Activated CD4-positive, alpha-beta T cell treated with anti-CD3 and anti-CD28 coated beads, Interleukin-2, amount 10 ng/mL, durations not matched to agents 7 days and 5 days (primary cell): Measurements from ENCODE around the gene CASR. TPM values are rescaled to one million over a fixed set of nuclear protein-coding genes. Genes with fewer than 3 reads are reported as not detected.

Experiments used
- CTCF ChIA-PET: fragments of 350-600 bp; sonication (Branson Sonifier 250); formaldehyde crosslinking; loops from one replicate; lab custom pipeline; 2021; ENCODE audit warnings: antibody characterized with exemption; lab: Charles Lee
- POLR2A ChIA-PET: fragments of 350-600 bp; sonication (Branson Sonifier 250); formaldehyde crosslinking; loops from one replicate; lab custom pipeline; 2021; ENCODE audit warnings: antibody characterized with exemption; lab: Charles Lee
- DNase-seq: peaks from one replicate; pipeline ENCODE4 v3.0.0-alpha.2; 2020
- H3K27ac Mint-ChIP-seq: one replicate; pipeline ENCODE4 v1.8.0; 2021; ENCODE audit warnings: mild to moderate bottlenecking, moderate library complexity, mixed read lengths
- H3K27me3 Mint-ChIP-seq: one replicate; pipeline ENCODE4 v1.8.0; 2021; ENCODE audit warnings: mixed read lengths
- H3K36me3 Mint-ChIP-seq: one replicate; pipeline ENCODE4 v1.8.0; 2021; ENCODE audit warnings: low read depth, mixed read lengths
- H3K4me1 Mint-ChIP-seq: one replicate; pipeline ENCODE4 v1.8.0; 2021; ENCODE audit warnings: mixed read lengths
- H3K4me3 Mint-ChIP-seq: one replicate; pipeline ENCODE4 v1.8.0; 2021; ENCODE audit warnings: mild to moderate bottlenecking, moderate library complexity, mixed read lengths
- H3K9me3 Mint-ChIP-seq: one replicate; pipeline ENCODE4 v1.8.0; 2021; ENCODE audit warnings: mixed read lengths
- total RNA-seq, 2 experiments: library from RNA; stranded (reverse); gene quantifications; one replicate each; pipeline ENCODE4 v1.2.3, GENCODE V29; 2021

The CASR gene
- total RNA-seq, 2 experiments from 2014 or later: 0.06 TPM; not detected in 1

GRCh38 chr3:122299872-122300460 is 116.5 kb downstream of the CASR start:
- Mint-ChIP-seq H3K4me3 (no peak overlapping the region), H3K9me3 (no peaks in the 10 kb centered on the region), H3K36me3 (no peaks in the 10 kb centered on the region), H3K27ac (no peak overlapping the region), H3K4me1 (peaks cover 23% of the 10 kb centered on the region), H3K27me3 (peaks cover 2% of the 10 kb centered on the region)
- ChIA-PET CTCF (interaction anchor here (0.6 to 1.8 kb wide), 7 partner anchors 18 to 199 kb away, joined by 3 to 11 read pairs (median 3); no protein-coding TSS in a partner anchor), POLR2A (no interaction called here)
- peak; percentile 61 for DNase-seq

- Mint-ChIP-seq H3K9me3 (no peaks in the 10 kb centered on the region), H3K36me3 (no peaks in the 10 kb centered on the region), H3K4me3 (no peak overlapping the region), H3K4me1 (peaks cover 23% of the 10 kb centered on the region), H3K27me3 (peaks cover 11% of the 10 kb centered on the region), H3K27ac (no peak overlapping the region)
- CTCF ChIA-PET: interaction anchor here (0.6 to 1.7 kb wide), 2 partner anchors 17 to 200 kb away, joined by 3 to 11 read pairs; no protein-coding TSS in a partner anchor
- POLR2A ChIA-PET: interaction anchor here (0.5 kb wide), 1 partner anchor 118 kb away, joined by 4 read pairs; the partner anchor contains the start of gene CASR
- no peak for DNase-seq
These were observed 117.6 kb downstream of the CASR start for GRCh38 chr3:122301063-122301462.

GRCh38 chr3:122305818-122306621 is 122.6 kb downstream of the CASR start:
- Mint-ChIP-seq H3K27ac (no peak overlapping the region), H3K4me3 (no peak overlapping the region), H3K36me3 (no peaks in the 10 kb centered on the region), H3K4me1 (peaks cover 2% of the 10 kb centered on the region), H3K9me3 (no peaks in the 10 kb centered on the region), H3K27me3 (peaks cover 22% of the 10 kb centered on the region)
- DNase-seq: peak; percentile 10
- ChIA-PET CTCF (interaction anchor here (0.6 to 2.6 kb wide), 5 partner anchors 15 to 535 kb away, joined by 3 to 9 read pairs (median 3); partner anchors contain the start of gene FAM162A), POLR2A (interaction anchor here (0.6 kb wide), 1 partner anchor 69 kb away, joined by 4 read pairs; no protein-coding TSS in a partner anchor)

GRCh38 chr3:122306622-122306953 is 123.1 kb downstream of the CASR start:
- H3K4me3 Mint-ChIP-seq: no peak overlapping the region
- no peak overlapping the region for H3K27ac Mint-ChIP-seq
- H3K27me3 Mint-ChIP-seq: peaks cover 22% of the 10 kb centered on the region
- H3K9me3 Mint-ChIP-seq: no peaks in the 10 kb centered on the region
- no peak for DNase-seq
- H3K36me3 Mint-ChIP-seq: no peaks in the 10 kb centered on the region
- CTCF ChIA-PET: interaction anchor here (0.8 to 2.6 kb wide), 6 partner anchors 11 to 78 kb away, joined by 3 to 9 read pairs (median 4); partner anchors contain the start of gene FAM162A
- no peaks in the 10 kb centered on the region for H3K4me1 Mint-ChIP-seq
- POLR2A ChIA-PET: no interaction called here

GRCh38 chr3:122307094-122307687 is 123.7 kb downstream of the CASR start:
- Mint-ChIP-seq H3K36me3 (no peaks in the 10 kb centered on the region), H3K27ac (no peak overlapping the region), H3K27me3 (peaks cover 22% of the 10 kb centered on the region), H3K4me1 (no peaks in the 10 kb centered on the region), H3K9me3 (no peaks in the 10 kb centered on the region), H3K4me3 (no peak overlapping the region)
- ChIA-PET CTCF (interaction anchor here (0.7 to 2.6 kb wide), 7 partner anchors 10 to 47 kb away, joined by 3 to 9 read pairs (median 3); no protein-coding TSS in a partner anchor), POLR2A (no interaction called here)
- DNase-seq: no peak

GRCh38 chr3:122307976-122308375 is 124.5 kb downstream of the CASR start:
- no peak overlapping the region for H3K27ac Mint-ChIP-seq
- DNase-seq: no peak
- ChIA-PET CTCF (interaction anchor here (0.6 to 2.6 kb wide), 4 partner anchors 10 to 272 kb away, joined by 3 to 9 read pairs (median 4); no protein-coding TSS in a partner anchor), POLR2A (interaction anchor here (0.6 kb wide), 1 partner anchor 670 kb away, joined by 4 read pairs; no protein-coding TSS in a partner anchor)
- no peaks in the 10 kb centered on the region for H3K36me3 Mint-ChIP-seq
- no peaks in the 10 kb centered on the region for H3K9me3 Mint-ChIP-seq
- no peak overlapping the region for H3K4me3 Mint-ChIP-seq
- H3K27me3 Mint-ChIP-seq: peaks cover 19% of the 10 kb centered on the region
- H3K4me1 Mint-ChIP-seq: peaks cover 5% of the 10 kb centered on the region

GRCh38 chr3:122310361-122310760 is 126.9 kb downstream of the CASR start:
- Mint-ChIP-seq H3K9me3 (no peaks in the 10 kb centered on the region), H3K27ac (no peak overlapping the region), H3K4me1 (peaks cover 8% of the 10 kb centered on the region), H3K4me3 (no peak overlapping the region), H3K36me3 (no peaks in the 10 kb centered on the region), H3K27me3 (peaks cover 18% of the 10 kb centered on the region)
- no peak for DNase-seq
- POLR2A ChIA-PET: no interaction called here
- CTCF ChIA-PET: no interaction called here

- Mint-ChIP-seq H3K4me1 (peaks cover 8% of the 10 kb centered on the region), H3K36me3 (no peaks in the 10 kb centered on the region), H3K27me3 (peaks cover 5% of the 10 kb centered on the region), H3K9me3 (no peaks in the 10 kb centered on the region), H3K27ac (no peak overlapping the region), H3K4me3 (no peak overlapping the region)
- POLR2A ChIA-PET: no interaction called here
- no peak for DNase-seq
- CTCF ChIA-PET: interaction anchor here (0.6 kb wide), 1 partner anchor 585 kb away, joined by 3 read pairs; no protein-coding TSS in a partner anchor
These were observed 129.4 kb downstream of the CASR start for GRCh38 chr3:122312826-122313225.

- ChIA-PET CTCF (no interaction called here), POLR2A (no interaction called here)
- H3K36me3 Mint-ChIP-seq: no peaks in the 10 kb centered on the region
- peaks cover 9% of the 10 kb centered on the region for H3K4me1 Mint-ChIP-seq
- no peak overlapping the region for H3K4me3 Mint-ChIP-seq
- DNase-seq: no peak
- H3K9me3 Mint-ChIP-seq: peaks cover under 1% of the 10 kb centered on the region
- H3K27ac Mint-ChIP-seq: no peak overlapping the region
- peaks cover 6% of the 10 kb centered on the region for H3K27me3 Mint-ChIP-seq
These were observed 129.8 kb downstream of the CASR start for GRCh38 chr3:122313281-122313680.

- Mint-ChIP-seq H3K27me3 (peaks cover 2% of the 10 kb centered on the region), H3K9me3 (peaks cover 6% of the 10 kb centered on the region), H3K4me1 (peaks cover 10% of the 10 kb centered on the region), H3K4me3 (no peak overlapping the region), H3K27ac (no peak overlapping the region), H3K36me3 (no peaks in the 10 kb centered on the region)
- CTCF ChIA-PET: interaction anchor here (0.6 kb wide), 2 partner anchors 487 to 741 kb away, joined by 3 read pairs; no protein-coding TSS in a partner anchor
- DNase-seq: no peak
- POLR2A ChIA-PET: no interaction called here
These were observed 130.9 kb downstream of the CASR start for GRCh38 chr3:122314228-122314876.

- ChIA-PET CTCF (no interaction called here), POLR2A (no interaction called here)
- no peaks in the 10 kb centered on the region for H3K36me3 Mint-ChIP-seq
These were observed 132.2 kb downstream of the CASR start for GRCh38 chr3:122315619-122316018.

GRCh38 chr3:122316368-122316767 is 132.9 kb downstream of the CASR start:
- Mint-ChIP-seq H3K36me3 (peaks cover under 1% of the 10 kb centered on the region), H3K9me3 (peaks cover 13% of the 10 kb centered on the region), H3K4me1 (peaks cover 14% of the 10 kb centered on the region), H3K4me3 (no peak overlapping the region), H3K27me3 (peaks cover 2% of the 10 kb centered on the region), H3K27ac (no peak overlapping the region)
- POLR2A ChIA-PET: no interaction called here
- CTCF ChIA-PET: interaction anchor here (2.9 kb wide), 1 partner anchor 16 kb away, joined by 11 read pairs; no protein-coding TSS in a partner anchor
- DNase-seq: no peak

More at GRCh38 chr3:122315619-122316018, 132.2 kb downstream of the CASR start:
- H3K4me1 Mint-ChIP-seq: peaks cover 10% of the 10 kb centered on the region
- no peak overlapping the region for H3K4me3 Mint-ChIP-seq
- no peak for DNase-seq
- H3K27me3 Mint-ChIP-seq: peaks cover 2% of the 10 kb centered on the region
- no peak overlapping the region for H3K27ac Mint-ChIP-seq
- peaks cover 12% of the 10 kb centered on the region for H3K9me3 Mint-ChIP-seq
